Trophoblast cell (in vitro differentiated cells and primary cell): Measurements from ENCODE around the gene GPR61.

Experiments used
- DNase-seq, 2 donors: peaks; one replicate each; pipeline ENCODE4 v3.0.0-alpha.2; 2016
- H2AFZ ChIP-seq: 2 replicates; pipeline ENCODE4 v1.6.1; 2013; ENCODE audit warnings: low read length, moderate library complexity, mild to moderate bottlenecking; ENCODE audit not compliant: insufficient read depth, poor library complexity
- H2AK5ac ChIP-seq: 2 replicates; pipeline ENCODE4 v1.6.1; 2013; ENCODE audit warnings: mild to moderate bottlenecking, low read length
- H2BK120ac ChIP-seq: 2 replicates; pipeline ENCODE4 v1.6.1; 2013; ENCODE audit warnings: low read length, mild to moderate bottlenecking, moderate library complexity; ENCODE audit not compliant: insufficient read depth, poor library complexity
- H2BK12ac ChIP-seq: 2 replicates; pipeline ENCODE4 v1.6.1; 2013; ENCODE audit warnings: mild to moderate bottlenecking, low read length, moderate library complexity
- H2BK5ac ChIP-seq: 2 replicates; pipeline ENCODE4 v1.6.1; 2013; ENCODE audit warnings: low read length, low read depth, moderate library complexity, mild to moderate bottlenecking; ENCODE audit not compliant: poor library complexity
- H3K14ac ChIP-seq: 2 replicates; pipeline ENCODE4 v1.6.1; 2013; ENCODE audit warnings: mild to moderate bottlenecking, low read length
- H3K18ac ChIP-seq: 2 replicates; pipeline ENCODE4 v1.6.1; 2013; ENCODE audit warnings: mild to moderate bottlenecking, low read length
- H3K23ac ChIP-seq: 2 replicates; pipeline ENCODE4 v1.6.1; 2013; ENCODE audit warnings: low read length
- H3K27ac ChIP-seq: 2 replicates; pipeline ENCODE4 v1.5.1; 2013; ENCODE audit warnings: low read depth, mild to moderate bottlenecking, inconsistent platforms, low read length, moderate library complexity
- H3K27me3 ChIP-seq: 2 replicates; pipeline ENCODE4 v1.6.1; 2013; ENCODE audit warnings: inconsistent platforms, mild to moderate bottlenecking, low read length, moderate library complexity; ENCODE audit not compliant: insufficient read depth
- H3K36me3 ChIP-seq, 2 experiments: 1 replicate in 1 of 2; 2 replicates in 1 of 2; pipeline ENCODE4 v1.6.1; 2013; ENCODE audit warnings: low read length in 2 of 2, mild to moderate bottlenecking in 2 of 2, moderate library complexity in 1 of 2; ENCODE audit not compliant: insufficient read depth in 2 of 2, control insufficient read depth in 1 of 2
- H3K4ac ChIP-seq: 2 replicates; pipeline ENCODE4 v1.6.1; 2013; ENCODE audit warnings: low read depth, mild to moderate bottlenecking, low read length, moderate library complexity
- H3K4me1 ChIP-seq, 2 experiments: 1 replicate in 1 of 2; 2 replicates in 1 of 2; pipeline ENCODE4 v1.6.1; 2013; ENCODE audit warnings: low read length in 2 of 2, mild to moderate bottlenecking in 2 of 2, moderate library complexity in 1 of 2; ENCODE audit not compliant: insufficient read depth in 2 of 2, control insufficient read depth in 1 of 2
- H3K4me2 ChIP-seq: 2 replicates; pipeline ENCODE4 v1.6.1; 2013; ENCODE audit warnings: inconsistent platforms, mild to moderate bottlenecking, low read length, moderate library complexity
- H3K4me3 ChIP-seq: 2 replicates; pipeline ENCODE4 v1.5.1; 2013; ENCODE audit warnings: mild to moderate bottlenecking, low read depth, low read length, inconsistent platforms
- H3K79me1 ChIP-seq: one replicate; pipeline ENCODE4 v1.6.1; 2013; ENCODE audit warnings: low read length
- H3K79me2 ChIP-seq: 2 replicates; pipeline ENCODE4 v1.6.1; 2013; ENCODE audit warnings: low read length, mild to moderate bottlenecking; ENCODE audit not compliant: control insufficient read depth, insufficient read depth, poor library complexity
- H3K9ac ChIP-seq: 2 replicates; pipeline ENCODE4 v1.6.1; 2013; ENCODE audit warnings: mild to moderate bottlenecking, low read length
- H3K9me3 ChIP-seq: 2 replicates; pipeline ENCODE4 v1.6.1; 2013; ENCODE audit warnings: low read depth, mild to moderate bottlenecking, control low read depth, inconsistent platforms, low read length; ENCODE audit not compliant: insufficient read depth
- H4K12ac ChIP-seq: 2 replicates; pipeline ENCODE4 v1.6.1; 2013; ENCODE audit warnings: low read depth, mild to moderate bottlenecking, low read length, moderate library complexity
- H4K8ac ChIP-seq: 2 replicates; pipeline ENCODE4 v1.6.1; 2013; ENCODE audit warnings: low read depth, mild to moderate bottlenecking, low read length, moderate library complexity
- H4K91ac ChIP-seq: one replicate; pipeline ENCODE4 v1.6.1; 2013; ENCODE audit warnings: low read depth, mild to moderate bottlenecking, low read length, moderate library complexity
- WGBS: extraction: QIAGEN DNeasy Blood & Tissue Kit; methylation state at CpG from one replicate; pipeline ENCODE4 v1.1.7; 2013; ENCODE audit warnings: missing lambda C conversion rate; ENCODE audit not compliant: insufficient read length, insufficient coverage; ENCODE audit errors: extremely low coverage; 5-methylcytosine and 5-hydroxymethylcytosine counted together

GPR61 gene

GRCh38 chr1:109513110-109513710 is 26.5 kb upstream of the GPR61 start:
- H3K9me3 ChIP-seq: no peaks in the 10 kb centered on the region
- H3K18ac ChIP-seq: no peak overlapping the region
- H2BK120ac ChIP-seq: no peak overlapping the region
- H2BK12ac ChIP-seq: no peak overlapping the region
- peaks cover 2% of the 10 kb centered on the region for H3K79me2 ChIP-seq
- no peak overlapping the region for H2BK5ac ChIP-seq
- H3K4me3 ChIP-seq: no peak overlapping the region
- H3K4me1 ChIP-seq: peaks cover 6 to 7% of the 10 kb centered on the region in 2 experiments
- H3K9ac ChIP-seq: no peak overlapping the region
- H2AK5ac ChIP-seq: no peak overlapping the region
- no peak overlapping the region for H2AFZ ChIP-seq
- no peak overlapping the region for H4K91ac ChIP-seq
- no peak overlapping the region for H3K4ac ChIP-seq
- no peak overlapping the region for H3K14ac ChIP-seq
- H4K8ac ChIP-seq: no peak overlapping the region
- H3K27me3 ChIP-seq: peaks cover 13% of the 10 kb centered on the region
- WGBS: no CpG with 5 or more reads among the region's 2 CpGs
- no peak overlapping the region for H3K23ac ChIP-seq
- no peaks in the 10 kb centered on the region for H3K36me3 ChIP-seq
- DNase-seq: no peak
- no peak overlapping the region for H3K4me2 ChIP-seq
- H4K12ac ChIP-seq: no peak overlapping the region
- H3K27ac ChIP-seq: no peak overlapping the region
- no peaks in the 10 kb centered on the region for H3K79me1 ChIP-seq

DNA sequence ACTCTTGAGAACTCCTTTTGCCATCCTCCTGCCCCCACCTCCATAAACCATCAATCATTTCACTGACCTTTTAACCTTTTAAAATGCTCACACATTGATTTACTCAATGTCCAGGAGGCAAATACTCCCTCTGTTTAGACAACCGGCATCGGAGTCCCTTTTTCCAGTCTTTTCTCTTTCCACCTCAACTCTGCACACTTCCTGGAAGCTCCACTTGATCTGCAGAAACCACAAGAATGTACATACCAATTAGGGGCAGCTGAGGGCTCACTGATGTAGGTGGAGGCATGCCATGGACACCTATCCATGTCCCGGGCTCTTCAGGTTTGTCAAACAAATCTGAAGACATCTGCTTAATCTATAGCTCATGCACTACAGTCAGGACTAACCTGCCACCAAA is 24.8 kb upstream of the GPR61 start:
- Histone ChIP-seq H3K18ac (no peak overlapping the region), H4K8ac (no peak overlapping the region), H3K36me3 (no peaks in the 10 kb centered on the region), H3K9me3 (no peaks in the 10 kb centered on the region), H3K4me2 (no peak overlapping the region), H3K4me1 (peaks cover 4 to 6% of the 10 kb centered on the region in 2 experiments), H2AK5ac (no peak overlapping the region), H4K91ac (no peak overlapping the region), H2BK5ac (no peak overlapping the region), H3K79me2 (no peaks in the 10 kb centered on the region), H3K27ac (no peak overlapping the region), H3K23ac (no peak overlapping the region), H3K4ac (no peak overlapping the region), H4K12ac (no peak overlapping the region), H3K4me3 (no peak overlapping the region), H2BK120ac (no peak overlapping the region), H3K27me3 (peaks cover 3% of the 10 kb centered on the region), H2BK12ac (no peak overlapping the region), H3K79me1 (no peaks in the 10 kb centered on the region), H3K14ac (no peak overlapping the region), H3K9ac (no peak overlapping the region), H2AFZ (no peak overlapping the region)
- DNase-seq: peak in 1 of 2 donors; percentile 7
- whole genome bisulfite sequencing: no CpG with 5 or more reads among the region's 3 CpGs

DNA sequence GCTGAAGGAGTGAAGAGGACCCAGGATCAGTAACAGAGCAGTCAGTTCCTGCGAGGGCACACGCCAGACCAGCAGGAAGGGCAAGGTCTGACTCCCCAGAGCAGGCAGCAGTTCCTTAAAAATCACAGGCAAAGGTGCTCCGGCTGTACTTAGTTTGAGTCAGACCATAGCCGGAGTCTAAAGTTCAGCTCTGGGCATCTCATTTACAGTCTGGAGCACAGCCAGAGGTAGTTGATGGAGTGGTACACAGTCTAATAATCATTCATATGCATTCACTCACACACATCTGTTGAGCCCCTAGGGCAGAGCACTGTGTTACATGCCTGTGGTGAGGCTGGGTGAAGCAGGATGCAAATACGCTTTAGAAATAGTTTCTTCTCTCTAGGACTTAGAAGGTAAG is 22.8 kb upstream of the GPR61 start:
- Histone ChIP-seq H2AFZ (no peak overlapping the region), H4K12ac (no peak overlapping the region), H2BK120ac (no peak overlapping the region), H3K4me1 (peaks cover 0 to 2% of the 10 kb centered on the region in 2 experiments), H3K79me2 (no peaks in the 10 kb centered on the region), H3K14ac (no peak overlapping the region), H3K9me3 (no peaks in the 10 kb centered on the region), H4K8ac (no peak overlapping the region), H3K9ac (no peak overlapping the region), H3K4me2 (no peak overlapping the region), H3K27ac (no peak overlapping the region), H2BK5ac (no peak overlapping the region), H2AK5ac (no peak overlapping the region), H3K4ac (no peak overlapping the region), H3K27me3 (no peaks in the 10 kb centered on the region), H3K79me1 (no peaks in the 10 kb centered on the region), H3K23ac (no peak overlapping the region), H3K18ac (no peak overlapping the region), H3K4me3 (no peak overlapping the region), H2BK12ac (no peak overlapping the region), H3K36me3 (no peaks in the 10 kb centered on the region), H4K91ac (no peak overlapping the region)
- no peak for DNase-seq
- no CpG with 5 or more reads among the region's 5 CpGs for WGBS

GRCh38 chr1:109517337-109517736 is 22.3 kb upstream of the GPR61 start:
- Histone ChIP-seq H3K9ac (no peak overlapping the region), H3K23ac (no peak overlapping the region), H3K14ac (no peak overlapping the region), H3K18ac (no peak overlapping the region), H2BK5ac (no peak overlapping the region), H3K79me2 (no peaks in the 10 kb centered on the region), H3K9me3 (no peaks in the 10 kb centered on the region), H4K12ac (no peak overlapping the region), H3K36me3 (no peaks in the 10 kb centered on the region), H3K27me3 (no peaks in the 10 kb centered on the region), H2AK5ac (no peak overlapping the region), H3K4me2 (no peak overlapping the region), H3K79me1 (no peaks in the 10 kb centered on the region), H2BK12ac (no peak overlapping the region), H3K4ac (no peak overlapping the region), H2AFZ (no peak overlapping the region), H4K91ac (no peak overlapping the region), H4K8ac (no peak overlapping the region), H3K4me1 (peaks cover 0 to 2% of the 10 kb centered on the region in 2 experiments), H3K4me3 (no peak overlapping the region), H2BK120ac (no peak overlapping the region), H3K27ac (no peak overlapping the region)
- no CpG with 5 or more reads among the region's 5 CpGs for WGBS
- DNase-seq: no peak
